ENCODE results near the gene OGFOD1. TPM values are rescaled to one million over a fixed set of nuclear protein-coding genes. Genes with fewer than 3 reads are reported as not detected.

Gene OGFOD1
- total RNA-seq, 1 experiment from 2014 or later: 51.6 TPM

DNA sequence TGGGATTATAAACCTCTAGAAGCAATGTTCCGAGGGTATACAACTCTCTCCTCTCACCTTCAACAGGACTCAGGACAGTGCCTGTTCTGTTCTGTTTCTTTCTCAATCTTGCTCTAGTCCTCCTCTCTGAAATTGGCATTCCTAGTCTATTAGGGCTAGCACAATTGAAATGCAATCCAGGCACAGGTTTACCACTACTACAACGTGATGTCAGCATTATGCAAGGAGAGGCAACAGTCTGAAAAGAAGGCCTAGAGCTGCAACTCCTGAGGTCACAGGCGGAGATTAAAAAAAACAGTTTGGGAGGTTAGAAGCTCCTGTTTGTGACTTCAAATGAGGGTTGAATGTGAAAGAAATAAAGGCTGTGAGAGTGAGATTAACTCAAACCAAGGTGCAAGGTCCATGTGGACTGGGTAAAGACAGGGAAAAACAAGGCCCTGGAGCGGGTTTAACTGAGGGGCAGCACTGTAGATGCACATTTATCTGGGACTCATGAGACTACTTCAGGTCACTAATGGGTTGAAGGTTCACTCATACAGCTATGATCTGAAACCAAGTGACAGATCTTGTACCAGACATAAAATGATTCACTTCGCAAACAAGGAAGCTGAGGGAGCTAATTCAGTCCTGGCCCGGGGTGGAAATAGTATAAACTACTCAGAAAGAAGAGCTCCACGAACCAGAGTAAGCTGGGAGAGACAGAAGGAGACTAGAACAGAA is 42.8 kb upstream of the OGFOD1 start:
- Histone ChIP-seq H3K4me3 (replicated peaks in 1 of 2; ENCODE audit: low read depth in 1 of 2, low read length in 2 of 2) (no peak overlapping the region), H3K27me3 (ENCODE audit: insufficient read depth, low read length) (no peaks in the 10 kb centered on the region), H3K36me3 (ENCODE audit: control insufficient read depth in 1 of 2, insufficient read depth in 2 of 2, low read length in 2 of 2) (peaks cover 21 to 25% of the 10 kb centered on the region in 2 experiments; a peak in 3 of 4 replicates), H3K79me2 (ENCODE audit: insufficient read depth, low read length) (0 out of 2 replicates have a peak, but pooled peaks cover 5% of the 10 kb centered on the region), H3K9ac (ENCODE audit: low read length) (no peak overlapping the region), H2AFZ (ENCODE audit: low read depth, low read length, poor library complexity, severe bottlenecking) (no peak overlapping the region), H4K20me1 (ENCODE audit: insufficient read depth) (no peaks in the 10 kb centered on the region), H3K4me1 (ENCODE audit: control insufficient read depth in 1 of 2, insufficient read depth in 2 of 2, low read length in 2 of 2) (no peaks in the 10 kb centered on the region), H3K9me2 (ENCODE audit: insufficient read depth) (no peaks in the 10 kb centered on the region), H3K9me3 (ENCODE audit: control insufficient read depth in 1 of 2, insufficient read depth in 1 of 2, low read depth in 1 of 2, low read length in 2 of 2) (no peaks in the 10 kb centered on the region), H3K27ac (ENCODE audit: low read depth, low read length) (no peak overlapping the region), H3K4me2 (ENCODE audit: low read length) (no peak overlapping the region)
- ATAC-seq (no peak), DNase-seq (ENCODE audit: low read depth, low spot score) (no peak)
- ChIA-PET CTCF (no interaction called here), POLR2A (interaction anchor here (1.0 kb wide), 1 partner anchor 11 kb away, joined by 3 read pairs; no protein-coding TSS in a partner anchor), RAD21 (ENCODE audit: low non-redundant PET in 1 of 2, low total read pairs in 2 of 2, uncharacterized antibody in 2 of 2, unreplicated experiment in 2 of 2) (no interaction called here)
- intact Hi-C loops (cut with micrococcal nuclease): no loop called here
- no TSS peak for BruUV-seq (replicated peaks)
- TF ChIP-seq TCF7L2 (IDR thresholded peaks at IDR 0.05; ENCODE audit: borderline replicate concordance, extremely low read depth, insufficient read depth, insufficient read length) (no peak), SRF (IDR thresholded peaks at IDR 0.05; ENCODE audit: low read depth) (no peak), ELF1 (IDR thresholded peaks at IDR 0.05; ENCODE audit: borderline replicate concordance, low read depth) (no peak), ZFX (IDR thresholded peaks at IDR 0.05) (no peak), EZH2phosphoT487 (IDR thresholded peaks at IDR 0.05; ENCODE audit: borderline replicate concordance) (no peak), POLR2A (IDR thresholded peaks at IDR 0.05; ENCODE audit: borderline replicate concordance, extremely low read depth, insufficient read depth, insufficient read length) (no peak), CBX3 (IDR thresholded peaks at IDR 0.05; ENCODE audit: low read depth) (no peak), RAD21 (IDR thresholded peaks at IDR 0.05; ENCODE audit: low read depth) (no peak), EZH2 (IDR thresholded peaks at IDR 0.05) (no peak), YY1 (IDR thresholded peaks at IDR 0.05; ENCODE audit: extremely low read depth, insufficient replicate concordance, low read depth, low read length) (no peak), JUND (IDR thresholded peaks at IDR 0.05) (no peak), FOSL1 (IDR thresholded peaks at IDR 0.05; ENCODE audit: low read depth) (no peak), POLR2AphosphoS5 (IDR thresholded peaks at IDR 0.05; ENCODE audit: low read depth, low read length) (no peak), SP1 (IDR thresholded peaks at IDR 0.05; ENCODE audit: low read depth) (no peak), SIN3A (IDR thresholded peaks at IDR 0.05; ENCODE audit: low read depth) (no peak)
- TF ChIP-seq, protein P1, sequence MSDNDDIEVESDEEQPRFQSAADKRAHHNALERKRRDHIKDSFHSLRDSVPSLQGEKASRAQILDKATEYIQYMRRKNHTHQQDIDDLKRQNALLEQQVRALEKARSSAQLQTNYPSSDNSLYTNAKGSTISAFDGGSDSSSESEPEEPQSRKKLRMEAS (IDR thresholded peaks at IDR 0.05): no peak
- TF ChIP-seq, protein P2, sequence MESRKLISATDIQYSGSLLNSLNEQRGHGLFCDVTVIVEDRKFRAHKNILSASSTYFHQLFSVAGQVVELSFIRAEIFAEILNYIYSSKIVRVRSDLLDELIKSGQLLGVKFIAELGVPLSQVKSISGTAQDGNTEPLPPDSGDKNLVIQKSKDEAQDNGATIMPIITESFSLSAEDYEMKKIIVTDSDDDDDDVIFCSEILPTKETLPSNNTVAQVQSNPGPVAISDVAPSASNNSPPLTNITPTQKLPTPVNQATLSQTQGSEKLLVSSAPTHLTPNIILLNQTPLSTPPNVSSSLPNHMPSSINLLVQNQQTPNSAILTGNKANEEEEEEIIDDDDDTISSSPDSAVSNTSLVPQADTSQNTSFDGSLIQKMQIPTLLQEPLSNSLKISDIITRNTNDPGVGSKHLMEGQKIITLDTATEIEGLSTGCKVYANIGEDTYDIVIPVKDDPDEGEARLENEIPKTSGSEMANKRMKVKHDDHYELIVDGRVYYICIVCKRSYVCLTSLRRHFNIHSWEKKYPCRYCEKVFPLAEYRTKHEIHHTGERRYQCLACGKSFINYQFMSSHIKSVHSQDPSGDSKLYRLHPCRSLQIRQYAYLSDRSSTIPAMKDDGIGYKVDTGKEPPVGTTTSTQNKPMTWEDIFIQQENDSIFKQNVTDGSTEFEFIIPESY (IDR thresholded peaks at IDR 0.05; ENCODE audit: extremely low read depth, insufficient replicate concordance, low read length): no peak
- TF ChIP-seq, protein P3, sequence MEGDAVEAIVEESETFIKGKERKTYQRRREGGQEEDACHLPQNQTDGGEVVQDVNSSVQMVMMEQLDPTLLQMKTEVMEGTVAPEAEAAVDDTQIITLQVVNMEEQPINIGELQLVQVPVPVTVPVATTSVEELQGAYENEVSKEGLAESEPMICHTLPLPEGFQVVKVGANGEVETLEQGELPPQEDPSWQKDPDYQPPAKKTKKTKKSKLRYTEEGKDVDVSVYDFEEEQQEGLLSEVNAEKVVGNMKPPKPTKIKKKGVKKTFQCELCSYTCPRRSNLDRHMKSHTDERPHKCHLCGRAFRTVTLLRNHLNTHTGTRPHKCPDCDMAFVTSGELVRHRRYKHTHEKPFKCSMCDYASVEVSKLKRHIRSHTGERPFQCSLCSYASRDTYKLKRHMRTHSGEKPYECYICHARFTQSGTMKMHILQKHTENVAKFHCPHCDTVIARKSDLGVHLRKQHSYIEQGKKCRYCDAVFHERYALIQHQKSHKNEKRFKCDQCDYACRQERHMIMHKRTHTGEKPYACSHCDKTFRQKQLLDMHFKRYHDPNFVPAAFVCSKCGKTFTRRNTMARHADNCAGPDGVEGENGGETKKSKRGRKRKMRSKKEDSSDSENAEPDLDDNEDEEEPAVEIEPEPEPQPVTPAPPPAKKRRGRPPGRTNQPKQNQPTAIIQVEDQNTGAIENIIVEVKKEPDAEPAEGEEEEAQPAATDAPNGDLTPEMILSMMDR (IDR thresholded peaks at IDR 0.05 in 2 of 3, conservative IDR thresholded peaks at IDR 0.05 in 1 of 3; ENCODE audit: borderline replicate concordance in 1 of 3, insufficient read depth in 1 of 3, low read depth in 2 of 3, low read length in 2 of 3): no peak
- TF ChIP-seq, protein P4, sequence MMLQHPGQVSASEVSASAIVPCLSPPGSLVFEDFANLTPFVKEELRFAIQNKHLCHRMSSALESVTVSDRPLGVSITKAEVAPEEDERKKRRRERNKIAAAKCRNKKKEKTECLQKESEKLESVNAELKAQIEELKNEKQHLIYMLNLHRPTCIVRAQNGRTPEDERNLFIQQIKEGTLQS (IDR thresholded peaks at IDR 0.05): no peak
- TF ChIP-seq, protein P5, sequence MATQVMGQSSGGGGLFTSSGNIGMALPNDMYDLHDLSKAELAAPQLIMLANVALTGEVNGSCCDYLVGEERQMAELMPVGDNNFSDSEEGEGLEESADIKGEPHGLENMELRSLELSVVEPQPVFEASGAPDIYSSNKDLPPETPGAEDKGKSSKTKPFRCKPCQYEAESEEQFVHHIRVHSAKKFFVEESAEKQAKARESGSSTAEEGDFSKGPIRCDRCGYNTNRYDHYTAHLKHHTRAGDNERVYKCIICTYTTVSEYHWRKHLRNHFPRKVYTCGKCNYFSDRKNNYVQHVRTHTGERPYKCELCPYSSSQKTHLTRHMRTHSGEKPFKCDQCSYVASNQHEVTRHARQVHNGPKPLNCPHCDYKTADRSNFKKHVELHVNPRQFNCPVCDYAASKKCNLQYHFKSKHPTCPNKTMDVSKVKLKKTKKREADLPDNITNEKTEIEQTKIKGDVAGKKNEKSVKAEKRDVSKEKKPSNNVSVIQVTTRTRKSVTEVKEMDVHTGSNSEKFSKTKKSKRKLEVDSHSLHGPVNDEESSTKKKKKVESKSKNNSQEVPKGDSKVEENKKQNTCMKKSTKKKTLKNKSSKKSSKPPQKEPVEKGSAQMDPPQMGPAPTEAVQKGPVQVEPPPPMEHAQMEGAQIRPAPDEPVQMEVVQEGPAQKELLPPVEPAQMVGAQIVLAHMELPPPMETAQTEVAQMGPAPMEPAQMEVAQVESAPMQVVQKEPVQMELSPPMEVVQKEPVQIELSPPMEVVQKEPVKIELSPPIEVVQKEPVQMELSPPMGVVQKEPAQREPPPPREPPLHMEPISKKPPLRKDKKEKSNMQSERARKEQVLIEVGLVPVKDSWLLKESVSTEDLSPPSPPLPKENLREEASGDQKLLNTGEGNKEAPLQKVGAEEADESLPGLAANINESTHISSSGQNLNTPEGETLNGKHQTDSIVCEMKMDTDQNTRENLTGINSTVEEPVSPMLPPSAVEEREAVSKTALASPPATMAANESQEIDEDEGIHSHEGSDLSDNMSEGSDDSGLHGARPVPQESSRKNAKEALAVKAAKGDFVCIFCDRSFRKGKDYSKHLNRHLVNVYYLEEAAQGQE (IDR thresholded peaks at IDR 0.05; ENCODE audit: low read depth): no peak

Data from HCT116 (cell line).